ENCODE data around the gene FBN2.

The FBN2 gene

DNA sequence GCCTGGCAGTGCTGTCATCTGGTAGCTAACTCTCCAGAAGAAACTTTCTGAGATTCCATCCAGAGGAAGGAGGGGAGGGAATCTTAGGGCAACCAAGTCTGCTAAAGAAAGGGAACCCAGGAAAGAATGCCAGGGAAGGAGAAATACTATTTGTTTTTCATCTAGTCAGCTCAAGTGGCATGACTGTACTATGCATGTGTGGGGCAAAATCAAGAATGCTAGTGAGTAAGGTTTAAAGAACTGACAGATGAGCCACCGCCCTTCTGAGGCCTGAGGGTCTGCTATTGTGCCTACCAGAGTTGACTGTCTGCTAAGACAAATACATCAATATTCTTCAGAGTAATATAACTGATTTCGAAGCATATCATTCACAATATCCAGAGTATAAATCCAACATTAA is 250.3 kb downstream of the FBN2 start:
- H3K27ac ChIP-seq, result no peak overlapping the region
- TF ChIP-seq ZFX (IDR thresholded peaks at IDR 0.05), result no peak
- TF ChIP-seq, protein P1, sequence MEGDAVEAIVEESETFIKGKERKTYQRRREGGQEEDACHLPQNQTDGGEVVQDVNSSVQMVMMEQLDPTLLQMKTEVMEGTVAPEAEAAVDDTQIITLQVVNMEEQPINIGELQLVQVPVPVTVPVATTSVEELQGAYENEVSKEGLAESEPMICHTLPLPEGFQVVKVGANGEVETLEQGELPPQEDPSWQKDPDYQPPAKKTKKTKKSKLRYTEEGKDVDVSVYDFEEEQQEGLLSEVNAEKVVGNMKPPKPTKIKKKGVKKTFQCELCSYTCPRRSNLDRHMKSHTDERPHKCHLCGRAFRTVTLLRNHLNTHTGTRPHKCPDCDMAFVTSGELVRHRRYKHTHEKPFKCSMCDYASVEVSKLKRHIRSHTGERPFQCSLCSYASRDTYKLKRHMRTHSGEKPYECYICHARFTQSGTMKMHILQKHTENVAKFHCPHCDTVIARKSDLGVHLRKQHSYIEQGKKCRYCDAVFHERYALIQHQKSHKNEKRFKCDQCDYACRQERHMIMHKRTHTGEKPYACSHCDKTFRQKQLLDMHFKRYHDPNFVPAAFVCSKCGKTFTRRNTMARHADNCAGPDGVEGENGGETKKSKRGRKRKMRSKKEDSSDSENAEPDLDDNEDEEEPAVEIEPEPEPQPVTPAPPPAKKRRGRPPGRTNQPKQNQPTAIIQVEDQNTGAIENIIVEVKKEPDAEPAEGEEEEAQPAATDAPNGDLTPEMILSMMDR (conservative IDR thresholded peaks at IDR 0.05), result no peak

DNA sequence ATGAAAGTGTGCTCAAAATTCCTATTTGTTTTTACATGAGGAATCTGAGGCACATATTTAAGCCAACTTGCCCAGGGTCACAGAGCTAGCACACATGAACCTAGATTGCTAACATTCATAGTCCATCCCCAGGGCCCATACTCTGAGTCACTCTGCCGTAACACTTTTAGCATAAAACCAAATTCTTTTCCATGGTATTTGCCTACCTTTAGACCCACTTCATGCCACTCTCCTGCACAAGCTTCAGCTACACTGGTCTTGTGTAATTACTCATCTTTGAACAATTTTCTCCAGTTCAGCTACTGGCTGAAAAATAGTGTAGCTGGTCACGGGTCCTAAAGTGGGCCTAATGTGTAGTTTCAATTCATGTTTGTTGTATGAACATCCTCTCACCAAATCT is 253.8 kb downstream of the FBN2 start:
- H3K27ac ChIP-seq, result no peak overlapping the region
- TF ChIP-seq, protein P1 (conservative IDR thresholded peaks at IDR 0.05), result no peak
- TF ChIP-seq ZFX (IDR thresholded peaks at IDR 0.05), result no peak

DNA sequence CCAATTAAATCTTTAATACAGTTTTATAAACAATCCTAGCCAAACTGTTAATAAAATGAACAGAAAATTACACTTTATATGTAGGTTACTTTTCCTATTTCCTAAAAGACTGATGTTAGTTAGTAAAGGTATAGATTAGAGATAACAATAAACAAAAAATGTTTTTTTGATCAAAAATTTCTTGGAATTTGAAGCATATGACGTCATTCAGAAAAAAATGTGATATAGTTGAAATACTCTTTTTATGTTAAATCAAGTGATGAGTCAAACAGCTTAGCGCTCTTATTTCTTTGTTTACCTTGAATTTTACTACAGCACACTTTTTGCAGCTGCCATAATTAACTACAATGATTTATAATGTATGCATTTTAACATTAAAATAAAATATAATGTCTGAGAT is 258.7 kb downstream of the FBN2 start:
- no peak for TF ChIP-seq ZFX (IDR thresholded peaks at IDR 0.05)
- TF ChIP-seq, protein P1 (conservative IDR thresholded peaks at IDR 0.05), result no peak
- H3K27ac ChIP-seq, result no peak overlapping the region

DNA sequence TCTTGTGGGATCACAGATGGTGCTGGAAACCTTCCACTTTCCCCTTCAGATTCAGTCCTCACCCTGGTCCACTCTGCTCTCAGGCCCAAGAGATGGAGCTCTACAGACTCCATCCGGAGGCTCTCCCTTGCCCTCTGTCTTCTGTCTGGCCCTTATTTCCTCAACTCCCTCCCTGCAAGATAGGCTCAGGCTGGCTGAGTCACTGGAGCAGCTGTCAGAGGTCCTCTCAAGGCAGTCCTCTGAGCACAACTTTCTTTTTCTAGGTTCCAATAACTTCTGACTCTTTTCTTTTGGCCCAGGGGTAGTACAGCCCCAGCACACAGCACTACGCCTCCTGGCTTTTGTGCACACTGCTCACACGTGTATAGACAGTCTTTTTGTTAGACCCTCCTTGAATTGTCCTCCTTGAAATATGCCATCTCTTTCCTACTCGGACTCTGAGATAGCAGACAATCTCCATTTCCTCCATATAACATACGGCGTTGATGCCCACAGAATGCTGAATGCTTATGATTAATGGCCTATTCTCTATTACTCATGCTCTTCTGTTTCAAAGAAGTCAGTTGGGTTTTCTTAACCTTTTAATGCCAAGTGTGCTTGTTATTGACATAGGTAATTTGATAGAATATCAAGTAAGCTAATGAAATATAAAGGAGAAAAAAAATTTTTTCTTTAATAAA is 261.4 kb downstream of the FBN2 start:
- no peak overlapping the region for H3K27ac ChIP-seq
- TF ChIP-seq, protein P1 (conservative IDR thresholded peaks at IDR 0.05), result no peak
- TF ChIP-seq ZFX (IDR thresholded peaks at IDR 0.05), result no peak

DNA sequence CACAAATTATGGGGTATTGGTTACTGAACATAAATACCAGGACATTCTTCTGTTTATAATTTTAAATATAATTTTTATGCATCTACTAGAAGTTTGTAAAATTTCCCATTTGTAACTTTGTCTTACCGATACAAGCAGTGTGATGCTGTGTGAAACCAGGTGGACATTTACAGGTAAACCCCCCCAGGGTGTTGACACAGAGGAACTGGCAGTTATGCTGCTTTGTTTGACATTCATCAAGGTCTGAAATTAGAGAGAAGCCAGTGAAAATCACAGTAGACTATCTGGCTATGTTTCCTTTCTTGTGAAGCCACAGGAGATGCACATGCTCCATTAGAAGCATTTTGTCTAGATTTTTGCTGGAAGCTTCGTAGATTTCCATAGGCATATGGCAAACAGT is 263.6 kb downstream of the FBN2 start:
- H3K27ac ChIP-seq, result no peak overlapping the region
- no peak for TF ChIP-seq ZFX (IDR thresholded peaks at IDR 0.05)
- TF ChIP-seq, protein P1 (conservative IDR thresholded peaks at IDR 0.05), result no peak

DNA sequence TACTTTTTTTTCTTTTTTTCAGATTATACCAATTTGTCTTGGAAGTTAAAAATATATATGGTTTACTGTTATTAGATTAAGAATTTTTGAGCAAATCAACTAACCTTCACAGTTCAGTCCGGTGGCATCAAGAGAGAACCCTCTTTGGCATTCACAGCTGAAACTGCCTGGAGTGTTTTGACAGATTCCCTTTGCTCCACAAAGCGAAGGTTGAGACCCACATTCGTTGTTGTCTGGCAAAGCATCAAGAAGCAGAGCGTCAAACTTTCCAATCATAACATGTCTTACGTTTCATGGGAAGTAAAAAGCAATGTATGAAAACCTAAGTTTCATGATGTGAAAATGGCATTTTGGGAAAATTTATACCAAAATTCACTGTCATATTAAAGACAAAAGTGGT is 264.3 kb downstream of the FBN2 start:
- no peak overlapping the region for H3K27ac ChIP-seq
- TF ChIP-seq, protein P1 (conservative IDR thresholded peaks at IDR 0.05), result no peak
- TF ChIP-seq ZFX (IDR thresholded peaks at IDR 0.05), result no peak

DNA sequence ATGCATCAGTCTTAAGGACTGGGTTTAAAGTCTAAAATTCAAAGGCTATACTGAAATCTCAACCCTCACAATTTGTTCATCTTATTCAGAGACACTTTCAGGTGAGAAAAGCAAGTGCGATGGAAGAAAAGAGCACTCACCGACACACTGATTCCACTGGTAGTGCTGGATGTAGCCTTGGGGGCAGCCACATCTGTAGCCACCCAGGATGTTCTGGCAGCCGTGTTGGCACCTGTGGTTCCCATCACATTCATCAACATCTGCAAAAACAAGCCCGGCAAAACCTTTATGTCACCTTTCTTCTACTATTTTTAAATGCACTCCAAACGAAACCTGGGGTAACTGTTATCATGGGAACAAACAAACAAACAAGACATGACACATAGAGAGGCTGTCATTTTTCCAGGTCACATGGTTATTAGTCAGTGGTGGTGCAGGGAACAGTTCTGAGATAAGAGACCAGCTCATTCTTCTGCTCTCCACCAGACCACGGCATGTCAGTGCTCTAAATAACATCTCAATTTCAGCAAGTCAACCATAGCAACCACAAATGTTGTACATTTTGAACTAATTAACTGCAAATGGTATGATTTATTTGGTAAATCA is 266.1 kb downstream of the FBN2 start:
- H3K27ac ChIP-seq, result no peak overlapping the region
- TF ChIP-seq, protein P1 (conservative IDR thresholded peaks at IDR 0.05), result no peak
- TF ChIP-seq ZFX (IDR thresholded peaks at IDR 0.05), result no peak

All from C4-2B (cell line).